Neural cell (in vitro differentiated cells): ENCODE results near the gene KCND2. TPM values are rescaled to one million over a fixed set of nuclear protein-coding genes. Genes with fewer than 3 reads are reported as not detected.

Source experiments
- H2AFZ ChIP-seq: fragments of 200-600, 300-800 bp; sonication (generic), shearing (Covaris generic); 2 replicates; pipeline ENCODE4 v1.6.0; 2014; ENCODE audit warnings: low read depth, mild to moderate bottlenecking, antibody characterized with exemption, low read length, moderate library complexity
- H3F3A ChIP-seq: fragments of 200-600 bp; shearing (Covaris generic); 2 replicates; pipeline ENCODE4 v1.6.1; 2016; ENCODE audit warnings: mild to moderate bottlenecking, moderate library complexity, mixed read lengths, antibody characterized with exemption, low read length; ENCODE audit not compliant: insufficient read depth, poor library complexity, severe bottlenecking
- H3K27ac ChIP-seq: fragments of 200-600, 300-800 bp; sonication (generic), shearing (Covaris generic); 2 replicates; pipeline ENCODE4 v1.5.1; 2014; ENCODE audit warnings: mild to moderate bottlenecking, low read length, moderate library complexity
- H3K27me3 ChIP-seq: fragments of 300-800, 200-600 bp; sonication (generic), shearing (Covaris generic); 2 replicates; pipeline ENCODE4 v1.6.0; 2014; ENCODE audit warnings: mild to moderate bottlenecking, low read depth, low read length, moderate library complexity; ENCODE audit not compliant: insufficient read depth
- H3K36me3 ChIP-seq: fragments of 300-800, 200-600 bp; sonication (generic), shearing (Covaris generic); 2 replicates; pipeline ENCODE4 v1.5.1; 2014; ENCODE audit warnings: mild to moderate bottlenecking, antibody characterized with exemption, low read length, moderate library complexity; ENCODE audit not compliant: insufficient read depth
- H3K4me2 ChIP-seq: fragments of 300-800, 200-600 bp; sonication (generic), shearing (Covaris generic); 2 replicates; pipeline ENCODE4 v1.6.0; 2014; ENCODE audit warnings: mild to moderate bottlenecking, low read length
- H3K4me3 ChIP-seq: fragments of 300-800, 200-600 bp; sonication (generic), shearing (Covaris generic); 2 replicates; pipeline ENCODE4 v1.5.1; 2014; ENCODE audit warnings: mild to moderate bottlenecking, low read length, moderate library complexity
- H3K79me2 ChIP-seq: fragments of 200-600 bp; shearing (Covaris generic); replicated peaks from 2 replicates; pipeline ENCODE4 v1.6.0; 2014; ENCODE audit warnings: mild to moderate bottlenecking, low read length, moderate library complexity; ENCODE audit not compliant: insufficient read depth
- H3K9ac ChIP-seq: fragments of 300-800, 200-600 bp; sonication (generic), shearing (Covaris generic); 2 replicates; pipeline ENCODE4 v1.6.1; 2016; ENCODE audit warnings: mild to moderate bottlenecking, low read length, mixed read lengths
- H3K9me2 ChIP-seq: fragments of 200-600 bp; shearing (Covaris generic); 2 replicates; pipeline ENCODE4 v1.6.1; 2016; ENCODE audit warnings: mild to moderate bottlenecking, low read length, mixed read lengths; ENCODE audit not compliant: insufficient read depth
- H3K9me3 ChIP-seq: fragments of 200-600, 300-800 bp; sonication (generic), shearing (Covaris generic); 2 replicates; pipeline ENCODE4 v1.6.1; 2016; ENCODE audit warnings: mild to moderate bottlenecking, mixed run types, low read length, moderate library complexity, mixed read lengths
- H4K20me1 ChIP-seq: fragments of 200-600 bp; shearing (Covaris generic); 2 replicates; pipeline ENCODE4 v1.6.1; 2016; ENCODE audit warnings: mild to moderate bottlenecking, mixed run types; ENCODE audit not compliant: insufficient read depth
- CTCF ChIP-seq: fragments of 450-650 bp; IDR thresholded peaks from 2 replicates; pipeline ENCODE4 v1.5.1; 2014; ENCODE audit warnings: antibody characterized with exemption, mild to moderate bottlenecking, moderate library complexity; ENCODE audit not compliant: poor library complexity, severe bottlenecking
- EP300 ChIP-seq: fragments of 450-650 bp; conservative IDR thresholded peaks from 2 replicates; pipeline ENCODE4 v1.6.1; 2014; ENCODE audit warnings: antibody characterized with exemption, mild to moderate bottlenecking, moderate library complexity; ENCODE audit not compliant: poor library complexity, severe bottlenecking
- EZH2 ChIP-seq: fragments of 200-600, 300-800 bp; shearing (Covaris generic), sonication (generic); IDR thresholded peaks from 2 replicates; pipeline ENCODE4 v1.6.1; 2014; ENCODE audit warnings: antibody characterized with exemption, low read length, borderline replicate concordance, mild to moderate bottlenecking; ENCODE audit not compliant: insufficient read depth, poor library complexity, severe bottlenecking
- MXI1 ChIP-seq: fragments of 450-650 bp; conservative IDR thresholded peaks from 2 replicates; pipeline ENCODE4 v1.6.1; 2014; ENCODE audit warnings: antibody characterized with exemption, mild to moderate bottlenecking; ENCODE audit not compliant: poor library complexity, severe bottlenecking
- POLR2AphosphoS5 ChIP-seq: IDR thresholded peaks from 2 replicates; pipeline ENCODE4 v1.6.1; 2012
- RAD21 ChIP-seq: fragments of 450-650 bp; conservative IDR thresholded peaks from 2 replicates; pipeline ENCODE4 v1.6.1; 2014; ENCODE audit warnings: antibody characterized with exemption, mild to moderate bottlenecking, moderate library complexity
- SMC3 ChIP-seq: fragments of 450-650 bp; conservative IDR thresholded peaks from 2 replicates; pipeline ENCODE4 v1.6.1; 2014; ENCODE audit warnings: antibody characterized with exemption, mild to moderate bottlenecking, moderate library complexity; ENCODE audit not compliant: poor library complexity
- TAF1 ChIP-seq: IDR thresholded peaks from 2 replicates; pipeline ENCODE4 v1.6.1; 2012; ENCODE audit warnings: low read depth
- polyA plus RNA-seq: library from polyadenylated mRNA; depleted of rRNA; stranded (reverse); fragments of >200 nt; gene quantifications from 2 replicates; pipeline ENCODE4 v1.2.3, GENCODE V29; 2014
- TF ChIP-seq, protein P1 (sequence below): IDR thresholded peaks from 2 replicates; pipeline ENCODE4 v1.6.1; 2012; ENCODE audit warnings: borderline replicate concordance

The KCND2 gene
- polyA plus RNA-seq, 1 donor from 2014 or later = 11.0 TPM

- Histone ChIP-seq H3K79me2 (no peaks in the 10 kb centered on the region), H3K9ac (no peak overlapping the region), H3K9me3 (no peaks in the 10 kb centered on the region), H3K36me3 (no peaks in the 10 kb centered on the region), H3F3A (no peaks in the 10 kb centered on the region), H3K27ac (no peak overlapping the region), H3K4me3 (no peak overlapping the region), H4K20me1 (no peaks in the 10 kb centered on the region), H3K9me2 (no peaks in the 10 kb centered on the region), H2AFZ (no peak overlapping the region), H3K4me2 (no peak overlapping the region), H3K27me3 (no peaks in the 10 kb centered on the region)
- TF ChIP-seq POLR2AphosphoS5 (no peak), EP300 (no peak), MXI1 (no peak), SMC3 (no peak), RAD21 (no peak), CTCF (no peak), EZH2 (no peak), TAF1 (no peak)
- TF ChIP-seq, protein P1, sequence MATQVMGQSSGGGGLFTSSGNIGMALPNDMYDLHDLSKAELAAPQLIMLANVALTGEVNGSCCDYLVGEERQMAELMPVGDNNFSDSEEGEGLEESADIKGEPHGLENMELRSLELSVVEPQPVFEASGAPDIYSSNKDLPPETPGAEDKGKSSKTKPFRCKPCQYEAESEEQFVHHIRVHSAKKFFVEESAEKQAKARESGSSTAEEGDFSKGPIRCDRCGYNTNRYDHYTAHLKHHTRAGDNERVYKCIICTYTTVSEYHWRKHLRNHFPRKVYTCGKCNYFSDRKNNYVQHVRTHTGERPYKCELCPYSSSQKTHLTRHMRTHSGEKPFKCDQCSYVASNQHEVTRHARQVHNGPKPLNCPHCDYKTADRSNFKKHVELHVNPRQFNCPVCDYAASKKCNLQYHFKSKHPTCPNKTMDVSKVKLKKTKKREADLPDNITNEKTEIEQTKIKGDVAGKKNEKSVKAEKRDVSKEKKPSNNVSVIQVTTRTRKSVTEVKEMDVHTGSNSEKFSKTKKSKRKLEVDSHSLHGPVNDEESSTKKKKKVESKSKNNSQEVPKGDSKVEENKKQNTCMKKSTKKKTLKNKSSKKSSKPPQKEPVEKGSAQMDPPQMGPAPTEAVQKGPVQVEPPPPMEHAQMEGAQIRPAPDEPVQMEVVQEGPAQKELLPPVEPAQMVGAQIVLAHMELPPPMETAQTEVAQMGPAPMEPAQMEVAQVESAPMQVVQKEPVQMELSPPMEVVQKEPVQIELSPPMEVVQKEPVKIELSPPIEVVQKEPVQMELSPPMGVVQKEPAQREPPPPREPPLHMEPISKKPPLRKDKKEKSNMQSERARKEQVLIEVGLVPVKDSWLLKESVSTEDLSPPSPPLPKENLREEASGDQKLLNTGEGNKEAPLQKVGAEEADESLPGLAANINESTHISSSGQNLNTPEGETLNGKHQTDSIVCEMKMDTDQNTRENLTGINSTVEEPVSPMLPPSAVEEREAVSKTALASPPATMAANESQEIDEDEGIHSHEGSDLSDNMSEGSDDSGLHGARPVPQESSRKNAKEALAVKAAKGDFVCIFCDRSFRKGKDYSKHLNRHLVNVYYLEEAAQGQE = no peak
These were observed 342.7 kb downstream of the KCND2 start for GRCh38 chr7:120615703-120616102.

DNA sequence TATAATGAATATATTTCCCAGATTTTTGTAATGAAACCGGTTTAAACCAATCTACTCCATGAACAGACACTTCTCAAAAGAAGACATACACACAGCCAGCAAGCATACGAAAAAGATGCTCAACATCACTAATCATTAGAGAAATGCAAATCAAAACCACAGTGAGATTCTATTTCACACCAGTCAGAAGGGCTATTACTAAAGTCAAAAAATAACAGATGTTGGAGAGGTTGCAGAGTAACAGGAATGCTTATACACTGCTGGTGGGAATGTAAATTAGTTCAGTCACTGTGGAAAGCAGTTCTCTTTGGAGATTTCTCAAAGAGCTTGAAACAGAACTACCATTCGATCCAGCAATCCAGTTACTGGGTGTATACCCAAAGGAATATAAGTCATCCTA lies 344.3 kb downstream of the KCND2 start:
- Histone ChIP-seq H3K27ac (peak overlapping the region; percentile 63), H3K4me2 (no peak overlapping the region), H2AFZ (no peak overlapping the region), H3K36me3 (no peaks in the 10 kb centered on the region), H3K4me3 (peak overlapping the region; percentile 15), H4K20me1 (no peaks in the 10 kb centered on the region), H3K27me3 (no peaks in the 10 kb centered on the region), H3K79me2 (no peaks in the 10 kb centered on the region), H3K9me2 (no peaks in the 10 kb centered on the region), H3F3A (no peaks in the 10 kb centered on the region), H3K9me3 (no peaks in the 10 kb centered on the region), H3K9ac (peak overlapping the region; percentile 13)
- TF ChIP-seq POLR2AphosphoS5 = no peak
- no peak for TF ChIP-seq EP300
- no peak for TF ChIP-seq RAD21

DNA sequence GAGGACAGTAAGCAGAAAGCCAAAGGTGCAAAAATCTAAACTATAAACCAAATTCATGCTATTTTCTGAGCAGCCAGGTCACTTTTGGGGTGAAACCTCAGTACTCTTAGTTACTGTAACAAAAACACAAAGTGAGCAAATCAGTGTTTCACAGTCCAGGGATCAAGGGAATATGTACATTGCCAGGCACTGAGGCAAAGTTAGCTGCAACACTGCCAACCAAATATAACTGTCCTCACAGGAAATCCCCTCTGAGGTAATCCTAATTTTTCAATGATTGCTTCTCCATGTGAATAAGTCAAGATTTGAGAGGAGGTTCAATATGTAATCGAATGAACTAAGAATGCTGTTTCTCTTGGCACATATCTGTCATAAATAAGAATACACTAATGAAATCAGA lies 355.3 kb downstream of the KCND2 start:
- no peak overlapping the region for H3K9ac ChIP-seq
- no peaks in the 10 kb centered on the region for H3K79me2 ChIP-seq
- no peaks in the 10 kb centered on the region for H3K9me2 ChIP-seq
- H3K4me2 ChIP-seq = no peak overlapping the region
- H3K9me3 ChIP-seq = no peaks in the 10 kb centered on the region
- no peaks in the 10 kb centered on the region for H4K20me1 ChIP-seq
- no peaks in the 10 kb centered on the region for H3K27me3 ChIP-seq
- H3K4me3 ChIP-seq = no peak overlapping the region
- no peaks in the 10 kb centered on the region for H3F3A ChIP-seq
- no peak for TF ChIP-seq TAF1
- TF ChIP-seq RAD21 = no peak
- TF ChIP-seq MXI1 = no peak
- no peak for TF ChIP-seq POLR2AphosphoS5
- no peak for TF ChIP-seq EZH2
- no peak for TF ChIP-seq EP300
- TF ChIP-seq SMC3 = no peak
- TF ChIP-seq, protein P1 = no peak
- no peak for TF ChIP-seq CTCF
- H3K36me3 ChIP-seq = no peaks in the 10 kb centered on the region
- H2AFZ ChIP-seq = no peak overlapping the region
- H3K27ac ChIP-seq = no peak overlapping the region
